GM12892 (cell line): Measurements from ENCODE around the gene ADORA2B.

ENCODE experiments used
- POLR2A ChIP-seq: IDR thresholded peaks from 2 replicates; pipeline ENCODE4 v1.6.1; 2011; ENCODE audit warnings: low read depth, low read length, control low read depth
- POLR2AphosphoS5 ChIP-seq: IDR thresholded peaks from 2 replicates; pipeline ENCODE4 v1.6.1; 2011; ENCODE audit warnings: low read depth, low read length, control low read depth

DNA sequence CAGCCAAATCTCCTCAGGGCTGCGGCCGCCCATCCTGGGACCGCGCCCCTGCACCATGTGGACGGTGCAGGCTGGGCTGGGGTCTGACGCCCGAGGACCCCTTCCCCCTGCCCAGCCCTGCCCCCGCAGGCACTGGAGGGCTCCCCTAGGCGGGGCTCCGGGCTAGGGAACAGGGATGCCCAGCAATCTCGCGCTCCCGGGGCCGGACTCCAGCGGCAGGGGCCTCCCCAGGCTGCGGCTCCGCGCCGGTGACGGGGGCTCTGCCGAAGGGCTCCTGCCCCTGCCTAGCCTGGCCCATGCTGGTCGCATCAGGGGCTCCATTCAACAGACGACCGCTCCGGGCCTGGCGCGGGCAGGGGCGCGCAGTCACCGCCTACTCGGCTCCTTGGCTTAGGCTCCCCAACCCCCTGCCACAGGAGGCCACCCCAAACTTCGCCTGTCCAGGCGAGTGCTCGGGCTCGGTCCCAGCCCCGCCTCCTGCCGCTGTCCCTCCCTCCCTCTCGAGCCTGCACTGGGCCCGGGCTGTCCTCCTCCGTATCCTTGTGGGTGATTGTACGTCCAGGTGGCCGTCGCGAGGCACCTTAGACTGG lies 27.4 kb upstream of the ADORA2B start:
- TF ChIP-seq POLR2A (no peak), POLR2AphosphoS5 (no peak)
